Hematopoietic multipotent progenitor cell treated with erythropoietin and hydrocortisone succinate and interleukin-3 and kit ligand, for 17 days (in vitro differentiated cells): ENCODE results near the gene KIAA0232.
A peak's percentile ranks its signal among the peaks of the same experiment; 100 is the strongest.

Source experiments
- DNase-seq: peaks from one replicate; pipeline ENCODE4 v3.0.0-alpha.2; 2015; ENCODE audit warnings: low spot score

Gene KIAA0232

GRCh38 chr4:6916587-6917460 lies 134.3 kb downstream of the KIAA0232 start:
- peak; percentile 89 for DNase-seq

GRCh38 chr4:6917461-6918271 lies 135.1 kb downstream of the KIAA0232 start:
- peak; percentile 72 for DNase-seq

- no peak for DNase-seq
Measured at GRCh38 chr4:6918338-6918737, 135.8 kb downstream of the KIAA0232 start.

GRCh38 chr4:6920171-6920570 lies 137.6 kb downstream of the KIAA0232 start:
- DNase-seq, result no peak

GRCh38 chr4:6923507-6923906 lies 141.0 kb downstream of the KIAA0232 start:
- DNase-seq, result no peak

- DNase-seq, result no peak
Measured at GRCh38 chr4:6924361-6924779, 141.8 kb downstream of the KIAA0232 start.

GRCh38 chr4:6925357-6925836 lies 142.9 kb downstream of the KIAA0232 start:
- DNase-seq, result no peak

GRCh38 chr4:6926081-6926480 lies 143.6 kb downstream of the KIAA0232 start:
- no peak for DNase-seq

GRCh38 chr4:6926681-6927478 lies 144.4 kb downstream of the KIAA0232 start:
- peak; percentile 48 for DNase-seq

GRCh38 chr4:6928081-6928480 lies 145.6 kb downstream of the KIAA0232 start:
- DNase-seq, result no peak

GRCh38 chr4:6929339-6929811 lies 146.8 kb downstream of the KIAA0232 start:
- DNase-seq, result no peak

GRCh38 chr4:6929812-6930464 lies 147.4 kb downstream of the KIAA0232 start:
- no peak for DNase-seq

GRCh38 chr4:6932475-6932874 lies 149.9 kb downstream of the KIAA0232 start:
- no peak for DNase-seq

GRCh38 chr4:6932918-6933317 lies 150.4 kb downstream of the KIAA0232 start:
- DNase-seq, result no peak
